GM18502 (cell line): ENCODE data around the gene C16orf96.

Source experiments
- ATAC-seq: cut with Tn5 transposase; IDR thresholded peaks from one replicate; pipeline ENCODE4 v1.9.1; 2021; ENCODE audit warnings: mild to moderate bottlenecking; ENCODE audit not compliant: unreplicated experiment, poor library complexity

Gene C16orf96

DNA sequence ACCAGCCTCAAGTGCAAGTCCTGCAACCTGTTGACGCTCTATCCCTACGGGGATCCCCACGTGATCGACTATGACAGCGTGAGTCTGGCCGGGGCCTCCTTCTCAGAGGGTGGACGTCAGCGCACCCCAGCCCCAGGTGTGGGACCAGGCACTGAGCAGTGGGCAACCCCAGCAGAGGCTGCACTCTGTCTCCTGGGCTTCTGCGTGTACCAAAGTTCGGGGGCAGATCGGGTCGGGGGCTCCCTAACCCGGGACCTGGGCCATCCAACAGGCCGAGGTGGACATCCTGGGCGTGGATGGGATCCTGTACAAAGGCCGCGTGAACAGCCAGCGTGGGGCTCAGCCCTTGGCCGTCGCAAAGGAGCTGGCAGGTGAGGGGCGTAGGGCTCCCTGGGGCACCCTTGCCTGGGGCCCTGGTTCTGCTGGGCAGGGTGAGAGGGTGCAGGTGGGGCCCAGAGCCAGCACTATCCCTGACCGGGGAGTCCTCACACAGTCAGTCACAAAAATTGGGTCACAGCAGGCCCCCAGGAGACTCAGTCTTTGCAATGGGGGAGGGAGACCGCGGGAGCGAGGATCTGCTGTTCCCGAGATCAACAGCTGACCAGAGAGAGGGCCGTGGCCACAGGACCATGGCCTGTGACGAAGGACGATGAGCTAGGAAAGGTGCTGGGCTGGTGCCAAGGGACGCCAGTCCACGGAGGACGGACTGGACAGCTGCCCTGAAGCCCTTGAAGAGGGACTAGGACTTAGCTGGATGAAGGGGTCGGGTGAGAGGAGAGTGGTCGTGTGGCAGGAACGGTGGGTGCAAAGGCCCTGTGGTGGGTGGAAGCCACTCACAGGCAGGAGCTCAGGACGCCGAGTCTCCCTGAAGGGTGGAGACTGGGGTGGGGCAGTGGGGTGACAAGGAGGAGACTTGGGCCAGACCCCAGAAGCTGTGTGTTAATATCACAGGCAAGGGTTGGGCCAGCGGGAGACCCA, 38.6 kb downstream of the C16orf96 start:
- ATAC-seq = no peak

DNA sequence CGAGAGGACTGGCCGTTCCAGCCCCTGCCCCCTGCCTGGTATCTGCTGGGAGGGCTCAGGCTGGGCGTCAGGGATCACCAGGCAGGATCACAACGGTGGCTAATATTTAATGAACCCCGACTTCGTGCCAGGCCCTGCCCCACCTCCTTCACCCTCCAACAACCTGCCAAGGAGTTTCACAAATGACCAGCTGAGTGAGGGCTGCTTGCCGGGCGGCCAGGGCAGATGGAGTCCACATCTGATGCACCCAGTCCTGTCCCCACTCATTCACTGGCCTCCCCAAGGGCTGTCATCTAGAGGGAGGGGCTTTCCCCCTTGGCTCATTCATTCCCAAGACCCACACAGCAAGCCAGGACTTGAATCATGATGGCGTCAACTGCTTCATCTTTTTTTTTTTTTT, 41.0 kb downstream of the C16orf96 start:
- no peak for ATAC-seq

DNA sequence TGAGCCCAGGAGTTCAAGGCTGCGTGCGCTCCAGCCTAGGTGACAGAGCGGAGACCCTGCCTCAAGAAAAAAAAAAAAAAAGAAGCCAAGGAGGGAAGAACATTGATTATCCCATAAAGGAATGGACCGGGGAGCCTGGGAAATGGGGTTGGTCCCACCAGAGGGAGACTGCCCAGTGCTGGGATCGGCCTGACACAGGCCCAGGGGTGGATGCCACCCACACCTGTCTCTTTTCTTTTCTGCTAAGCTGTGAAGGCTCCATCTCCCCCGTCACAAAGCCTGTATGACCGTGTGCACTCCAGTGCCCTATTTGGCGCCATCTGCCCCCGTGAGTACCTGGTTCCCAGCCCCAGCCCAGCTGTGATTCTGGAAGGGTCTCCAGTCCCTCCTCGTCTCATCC, 42.9 kb downstream of the C16orf96 start:
- ATAC-seq = no peak

DNA sequence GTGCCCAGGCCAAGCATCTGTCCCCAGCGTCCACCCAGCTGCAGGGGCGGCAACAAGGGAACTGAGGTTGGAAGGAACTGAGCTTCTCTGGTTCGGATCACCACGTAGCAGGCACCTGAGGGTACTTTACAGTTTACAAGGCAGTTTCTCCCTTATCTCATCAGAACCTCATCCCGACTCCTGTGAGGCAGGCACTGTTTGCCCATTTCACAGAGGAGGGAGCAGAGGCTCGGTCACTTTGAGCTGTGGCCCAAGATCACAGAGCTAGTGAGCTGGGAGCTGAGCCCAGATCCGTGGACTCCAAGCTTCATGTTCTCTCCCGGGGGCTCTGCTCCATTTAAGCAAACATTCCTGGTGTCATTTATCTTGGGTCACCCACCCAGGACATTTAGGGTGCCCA, 43.4 kb downstream of the C16orf96 start:
- ATAC-seq = no peak

DNA sequence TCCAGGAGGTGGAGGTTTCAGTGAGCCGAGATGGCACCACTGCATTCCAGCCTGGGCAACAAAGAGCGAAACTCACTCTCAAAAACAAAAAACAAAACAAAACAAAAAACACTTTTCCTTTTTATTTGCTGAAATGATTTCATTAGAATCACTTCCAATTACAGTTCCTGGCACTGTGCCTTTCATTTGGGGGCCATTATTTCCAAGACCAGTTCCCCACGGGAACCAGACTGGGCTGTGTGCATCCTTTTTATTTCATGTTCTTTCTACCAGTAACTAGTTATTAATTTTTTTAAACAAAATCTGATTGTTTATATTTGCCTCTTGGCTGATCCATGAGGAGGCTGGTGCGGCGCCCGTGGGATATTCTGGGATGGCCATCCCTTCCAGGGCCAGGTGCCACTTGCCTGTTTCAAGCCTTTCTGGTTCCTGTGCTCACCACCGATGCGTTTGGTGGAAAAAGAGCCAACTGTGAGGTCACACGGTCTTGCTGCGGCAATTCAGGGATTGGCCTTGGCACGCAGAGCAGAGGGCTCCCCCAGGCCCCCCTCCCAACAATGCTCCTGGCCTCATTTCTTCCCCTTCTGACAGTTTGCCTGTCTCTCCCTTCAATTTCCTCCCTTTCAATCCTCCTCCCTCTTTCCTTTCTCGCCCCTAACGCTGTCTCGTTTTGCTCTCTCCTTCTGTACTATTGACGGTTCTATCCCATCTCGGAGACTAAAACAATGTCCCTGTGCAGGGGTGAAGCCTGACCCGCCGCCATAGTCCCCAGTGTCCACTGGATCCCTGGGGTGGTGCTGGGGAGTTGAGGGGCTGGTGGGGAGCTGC, 45.1 kb downstream of the C16orf96 start:
- no peak for ATAC-seq

DNA sequence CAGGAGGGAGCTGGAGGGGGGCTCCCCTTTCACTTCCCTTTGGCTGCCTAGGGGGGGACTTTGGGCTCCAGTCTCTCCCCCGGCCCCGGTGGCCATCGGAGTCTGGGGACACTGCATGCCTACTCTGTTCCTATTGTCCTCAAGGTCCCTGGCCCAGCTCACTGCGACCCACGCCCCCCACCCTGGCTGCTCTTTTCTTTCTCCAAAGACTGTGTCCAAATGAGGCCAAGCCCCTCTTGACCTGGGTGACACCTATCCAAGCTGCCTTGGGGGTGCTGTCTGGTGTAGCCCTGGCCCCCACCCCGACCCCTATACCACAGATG, 45.7 kb downstream of the C16orf96 start:
- ATAC-seq = no peak

DNA sequence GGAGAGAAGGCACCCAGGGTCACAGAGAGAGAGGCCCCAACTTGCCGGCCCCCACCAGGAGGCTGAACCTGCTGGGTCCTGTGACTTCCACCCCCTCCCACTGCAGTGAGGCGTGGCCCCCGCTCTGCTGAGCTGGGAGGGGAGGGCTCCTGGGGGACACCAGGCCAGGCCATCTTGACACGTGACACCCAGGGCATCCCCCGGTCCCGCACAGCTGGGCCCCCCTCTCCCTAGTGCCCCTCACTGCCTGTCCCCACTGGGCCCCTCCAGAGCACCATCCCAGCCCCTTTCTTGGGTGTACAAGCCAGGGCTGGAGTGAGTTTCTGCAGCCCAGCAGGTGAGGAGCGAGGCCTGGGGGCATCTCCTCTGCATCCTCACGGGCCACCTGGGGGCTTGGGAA, 46.2 kb downstream of the C16orf96 start:
- no peak for ATAC-seq

DNA sequence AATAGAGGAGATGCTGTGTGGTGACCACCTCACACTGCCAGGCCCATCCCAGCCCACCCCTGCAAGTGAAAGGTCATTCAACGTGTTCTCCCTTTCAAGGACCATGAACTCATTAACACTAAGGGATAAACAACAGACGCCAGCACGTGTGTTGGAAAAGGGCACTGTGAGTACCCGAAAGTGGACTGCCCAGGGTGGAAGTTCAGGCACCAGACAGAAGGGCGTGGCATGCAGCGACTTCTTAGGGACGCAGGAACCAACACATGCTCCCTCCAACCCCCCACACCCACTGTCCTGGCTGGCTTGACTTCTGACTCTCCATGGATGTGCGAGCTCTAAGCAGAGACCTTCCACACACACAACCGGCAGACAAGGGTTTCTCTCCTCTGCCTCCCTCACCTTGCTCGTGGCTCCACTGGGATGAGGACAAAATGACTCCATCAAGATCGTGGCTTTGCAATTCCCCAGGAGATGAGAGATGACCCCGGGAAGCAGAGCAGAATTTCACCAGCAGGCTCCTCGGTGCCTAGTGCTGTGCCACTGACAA, 47.6 kb downstream of the C16orf96 start:
- no peak for ATAC-seq

DNA sequence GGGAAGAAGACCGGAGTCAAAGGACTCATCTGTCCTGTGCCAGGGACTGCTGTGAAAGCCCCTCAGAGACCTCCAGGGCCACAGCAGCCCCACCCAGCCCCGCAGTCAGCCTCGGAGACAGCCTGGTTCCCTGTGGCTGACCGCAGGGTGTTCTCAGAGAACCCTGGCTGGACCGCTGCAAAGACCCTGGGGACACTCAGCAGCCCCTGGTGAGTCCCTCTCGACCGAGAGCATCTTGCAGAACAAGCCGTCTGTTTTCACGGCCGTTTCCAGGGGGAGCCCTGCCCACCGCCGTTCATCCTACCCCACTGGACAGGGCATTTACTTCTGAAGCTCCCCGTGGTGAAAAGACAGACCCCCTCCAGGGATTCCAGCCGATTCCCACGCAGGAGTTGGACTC, 48.3 kb downstream of the C16orf96 start:
- ATAC-seq = no peak

DNA sequence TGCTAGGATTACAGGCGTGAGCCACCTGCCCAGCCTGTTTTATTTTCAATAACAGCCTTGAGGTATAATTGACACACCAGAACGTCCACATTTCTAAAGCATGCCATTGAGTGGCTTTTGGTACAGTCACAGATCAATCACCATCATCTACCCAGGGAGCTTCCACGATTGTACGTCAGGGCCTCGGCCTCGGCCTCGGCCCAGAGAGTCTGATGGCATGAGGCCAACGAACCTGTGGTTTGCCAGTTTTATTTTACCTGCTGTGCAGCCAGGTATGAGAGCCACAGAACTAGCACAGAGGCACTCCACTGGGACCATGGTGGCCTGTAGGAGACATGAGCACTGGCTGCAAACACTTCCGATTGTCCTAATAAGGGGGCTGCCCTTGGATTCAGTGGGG, 50.2 kb downstream of the C16orf96 start:
- ATAC-seq = no peak

DNA sequence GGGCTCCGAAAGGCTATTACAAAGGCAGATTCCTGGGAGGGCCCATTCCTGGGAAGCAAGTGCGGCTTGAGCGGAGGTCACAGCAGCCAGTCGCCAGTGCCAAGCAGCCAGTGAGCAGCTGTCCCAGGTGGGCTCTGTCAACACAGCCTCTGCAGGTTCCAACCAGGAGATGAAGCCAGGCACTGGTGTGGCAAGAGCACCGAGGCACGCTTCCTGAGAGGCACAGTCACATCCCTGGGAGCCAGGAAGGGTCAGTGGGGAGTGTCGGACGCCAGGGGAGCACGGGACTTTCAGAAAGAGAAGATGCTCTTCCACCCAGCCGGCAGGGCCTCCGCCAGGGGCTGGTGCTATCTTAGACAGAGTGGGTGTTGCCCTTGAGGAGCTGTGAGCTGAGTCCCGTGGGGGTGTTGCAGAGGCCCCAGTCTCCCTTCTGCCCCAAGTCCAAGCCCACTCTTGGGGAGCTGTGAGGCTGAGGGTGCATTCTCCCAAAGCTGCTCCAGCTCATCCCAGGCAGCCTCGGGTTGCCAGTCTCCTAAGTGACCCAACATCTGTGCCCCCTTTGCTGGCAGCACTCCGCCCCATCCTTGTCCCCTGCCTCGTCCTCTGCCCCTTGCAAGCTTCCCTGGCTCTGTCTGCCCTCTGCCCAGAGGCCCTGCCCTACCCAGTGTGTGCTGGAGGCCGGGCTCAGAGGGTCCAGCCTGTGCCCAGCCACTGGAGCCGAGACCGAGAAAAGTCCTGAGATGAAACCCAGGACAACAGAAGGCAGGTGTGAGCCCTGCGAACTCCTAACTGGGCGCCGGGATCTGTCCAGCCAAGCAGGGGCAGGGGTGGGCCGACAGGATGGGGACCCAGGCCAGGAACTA, 51.9 kb downstream of the C16orf96 start:
- no peak for ATAC-seq

DNA sequence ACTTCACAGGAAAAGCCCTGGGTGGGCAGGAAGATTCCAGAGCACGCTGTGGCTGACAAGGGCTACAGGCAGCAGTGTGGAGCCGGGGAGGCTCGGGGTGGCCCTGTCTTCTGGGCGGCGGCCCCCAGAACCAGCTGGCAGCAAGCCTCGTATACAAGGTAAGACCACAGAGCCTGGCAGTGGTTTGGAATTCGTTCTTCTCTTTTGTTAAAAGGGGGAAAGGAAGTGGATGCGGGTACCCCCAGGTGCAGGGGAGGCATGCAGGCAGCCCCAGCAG, 52.5 kb downstream of the C16orf96 start:
- ATAC-seq = no peak

DNA sequence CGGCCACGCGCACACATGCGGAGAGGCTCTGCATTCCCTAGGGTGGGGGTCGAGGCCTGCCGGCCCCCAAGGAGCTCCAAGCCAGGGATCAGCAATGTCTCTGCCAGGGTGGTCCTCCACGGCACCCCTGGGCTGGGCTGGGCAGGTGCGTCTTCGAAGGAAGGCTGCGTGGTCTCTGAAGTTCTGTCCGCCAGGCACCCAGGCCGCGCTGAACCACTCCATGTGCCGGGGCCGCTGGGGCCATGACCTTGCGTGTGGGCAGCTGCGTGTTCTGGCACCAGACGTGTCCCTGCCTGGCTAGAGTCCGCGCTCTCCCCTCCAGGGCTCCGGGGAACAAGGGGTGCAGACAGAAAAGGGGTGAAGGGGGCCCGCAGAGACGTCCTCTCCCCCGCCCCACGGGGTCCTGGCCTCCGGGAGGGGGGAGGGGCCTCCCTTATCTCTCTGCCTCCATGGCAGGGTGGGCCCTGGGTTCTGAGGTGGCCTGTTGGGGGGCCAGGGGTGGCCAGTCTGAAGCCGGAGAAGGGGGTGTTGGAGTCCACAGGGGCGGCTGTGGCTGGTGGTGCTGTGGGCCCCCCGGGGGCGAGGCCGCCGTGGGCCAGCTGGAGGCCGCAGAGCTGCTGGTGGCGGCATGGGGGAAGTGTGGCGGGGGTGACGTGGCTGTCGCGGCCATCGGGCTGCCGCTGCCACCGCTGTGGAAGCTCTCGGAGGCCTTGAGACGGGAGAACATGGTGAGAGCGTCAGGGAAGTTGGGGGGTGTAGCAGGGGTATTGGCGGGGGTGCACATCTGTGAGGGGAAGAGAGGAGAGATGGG, 53.3 kb downstream of the C16orf96 start:
- ATAC-seq = no peak

DNA sequence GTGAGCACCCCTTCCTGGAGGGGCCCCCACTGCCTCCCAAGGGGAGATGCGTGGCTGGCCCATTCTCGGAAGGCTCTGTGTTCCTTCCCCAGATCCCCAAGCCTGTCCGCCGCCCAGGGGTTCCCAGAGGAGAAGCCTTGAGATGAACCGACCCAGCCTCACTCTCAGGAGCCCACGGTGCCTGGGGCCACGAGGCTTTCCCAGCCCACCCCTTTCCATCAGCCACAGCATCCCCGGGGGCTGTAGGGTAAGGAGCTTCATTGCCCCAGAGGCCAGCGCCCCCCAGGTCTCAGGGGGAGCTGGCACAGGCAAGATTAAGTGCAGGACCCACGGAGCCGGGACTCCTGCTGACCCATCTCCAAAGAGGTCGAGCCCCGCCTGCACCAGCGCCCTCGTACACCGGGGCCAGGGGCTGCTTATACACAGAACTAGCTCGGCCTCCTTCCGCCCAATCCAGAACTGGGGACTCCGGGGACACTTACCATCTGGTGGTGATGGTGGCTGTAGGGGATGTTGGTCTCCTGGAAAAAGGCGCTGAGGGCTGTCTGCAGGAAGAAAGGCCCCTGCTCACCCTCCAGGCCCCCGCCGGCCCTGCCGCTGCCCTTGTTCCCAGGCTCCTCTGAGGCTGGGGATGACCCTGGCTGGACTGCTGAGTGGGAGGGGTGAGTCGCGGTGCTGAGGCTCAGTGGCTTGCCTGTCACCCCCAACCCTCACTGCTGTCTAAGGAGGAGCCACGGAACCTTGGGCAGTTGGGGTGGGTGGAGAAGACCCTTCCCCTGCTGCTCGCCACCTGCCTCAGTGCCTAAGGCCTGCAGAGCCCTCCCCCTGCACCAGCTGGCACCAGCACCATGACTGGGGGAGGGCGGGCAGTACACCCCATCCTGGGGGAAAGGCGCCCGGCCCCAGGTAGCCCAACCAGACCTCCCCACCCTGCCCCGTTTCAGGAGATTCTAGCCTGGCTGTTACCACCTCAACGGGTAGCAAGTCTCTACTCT, 54.2 kb downstream of the C16orf96 start:
- no peak for ATAC-seq

DNA sequence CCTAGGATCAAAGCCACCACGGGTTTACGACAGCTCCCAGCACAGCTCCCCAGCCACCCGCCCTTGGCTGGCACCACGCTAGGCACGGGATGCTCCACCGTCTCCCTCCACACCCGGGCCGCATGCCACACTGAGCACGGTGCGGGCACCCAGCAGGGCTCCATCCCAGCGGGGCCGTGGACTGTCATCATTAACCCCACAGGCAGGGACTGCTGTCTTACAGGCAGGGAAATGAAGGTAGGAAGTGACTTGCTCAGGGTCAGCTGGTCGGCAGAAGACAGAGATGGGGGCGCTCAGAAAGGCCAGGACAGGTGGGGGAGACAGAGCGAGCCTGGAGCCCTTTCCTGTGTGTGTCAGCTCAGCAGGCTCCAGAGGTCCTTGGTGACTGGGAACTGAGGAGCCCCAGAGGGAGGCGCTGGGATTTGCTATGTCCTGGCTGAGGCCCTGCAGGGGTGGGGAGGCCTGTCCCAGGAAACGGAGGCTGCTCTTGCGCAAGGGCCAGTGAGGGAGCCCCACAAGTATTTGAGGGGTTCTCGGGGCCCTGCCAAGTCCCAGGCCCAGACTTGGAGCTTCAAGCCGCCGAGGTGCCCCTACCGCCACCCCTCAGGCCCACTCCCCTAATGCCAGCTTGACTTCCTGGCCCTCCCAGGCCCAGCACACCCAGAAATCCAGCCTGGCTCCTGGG, 55.3 kb downstream of the C16orf96 start:
- ATAC-seq = no peak

DNA sequence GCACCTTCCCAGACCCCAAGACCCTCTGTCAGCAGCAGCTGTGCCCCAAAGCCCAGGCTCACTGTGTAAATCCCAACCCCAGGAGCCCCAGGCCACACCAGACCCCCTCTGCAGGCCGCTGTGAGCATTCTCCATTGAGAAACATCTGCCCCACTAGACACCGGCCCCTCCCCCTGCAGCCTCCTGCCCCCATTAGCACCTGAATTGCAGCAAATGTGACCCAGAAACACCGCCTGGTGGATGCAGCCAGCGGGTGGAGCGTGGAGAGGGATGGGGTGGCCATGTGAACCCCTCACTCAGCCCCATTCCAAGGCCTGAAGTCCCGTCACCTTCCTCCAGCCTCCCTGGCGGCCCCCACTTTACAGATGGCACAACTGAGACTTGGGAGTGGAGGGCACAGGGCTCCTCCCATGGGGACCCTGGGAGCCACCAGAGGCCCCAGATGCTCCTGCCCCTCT, 56.4 kb downstream of the C16orf96 start:
- no peak for ATAC-seq

DNA sequence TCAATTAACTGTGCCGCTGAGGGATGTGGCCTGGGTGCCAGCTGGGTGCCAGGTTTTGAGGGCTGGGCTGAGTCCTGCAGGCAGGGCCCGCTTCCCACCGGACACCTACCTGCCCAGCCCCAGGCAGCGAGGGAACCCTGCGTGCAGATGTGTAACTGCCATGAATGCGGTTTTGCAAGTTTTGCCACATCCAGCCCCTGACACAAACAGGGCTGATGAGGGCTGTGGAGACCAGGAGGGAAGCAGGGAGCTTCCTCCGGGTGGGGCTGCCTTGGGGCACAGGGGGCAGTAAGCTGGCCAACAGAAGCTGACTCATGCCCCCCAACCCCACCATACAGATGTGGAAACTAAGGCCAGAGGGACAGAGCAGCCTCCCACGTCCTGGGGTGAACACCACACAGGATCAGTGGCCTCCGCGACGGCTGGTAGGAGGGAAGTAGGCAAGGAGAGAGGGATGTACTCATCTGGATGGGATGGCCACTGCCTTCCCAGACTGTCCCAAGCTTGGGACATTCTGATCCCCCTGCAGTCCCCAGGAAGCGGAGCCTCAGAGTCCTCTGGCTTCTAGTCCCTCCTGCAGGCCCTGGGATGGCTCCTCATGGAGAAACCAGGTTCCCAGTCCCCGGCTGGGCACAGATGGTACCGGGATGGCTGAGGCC, 57.0 kb downstream of the C16orf96 start:
- ATAC-seq = no peak
